ENCODE results near the gene OOSP1.
"Not testable (repeated sequence)": the region's sequence is repeated elsewhere in the genome, so short reads cannot be mapped to it uniquely, and the experiment has no call there.

Gene OOSP1

DNA sequence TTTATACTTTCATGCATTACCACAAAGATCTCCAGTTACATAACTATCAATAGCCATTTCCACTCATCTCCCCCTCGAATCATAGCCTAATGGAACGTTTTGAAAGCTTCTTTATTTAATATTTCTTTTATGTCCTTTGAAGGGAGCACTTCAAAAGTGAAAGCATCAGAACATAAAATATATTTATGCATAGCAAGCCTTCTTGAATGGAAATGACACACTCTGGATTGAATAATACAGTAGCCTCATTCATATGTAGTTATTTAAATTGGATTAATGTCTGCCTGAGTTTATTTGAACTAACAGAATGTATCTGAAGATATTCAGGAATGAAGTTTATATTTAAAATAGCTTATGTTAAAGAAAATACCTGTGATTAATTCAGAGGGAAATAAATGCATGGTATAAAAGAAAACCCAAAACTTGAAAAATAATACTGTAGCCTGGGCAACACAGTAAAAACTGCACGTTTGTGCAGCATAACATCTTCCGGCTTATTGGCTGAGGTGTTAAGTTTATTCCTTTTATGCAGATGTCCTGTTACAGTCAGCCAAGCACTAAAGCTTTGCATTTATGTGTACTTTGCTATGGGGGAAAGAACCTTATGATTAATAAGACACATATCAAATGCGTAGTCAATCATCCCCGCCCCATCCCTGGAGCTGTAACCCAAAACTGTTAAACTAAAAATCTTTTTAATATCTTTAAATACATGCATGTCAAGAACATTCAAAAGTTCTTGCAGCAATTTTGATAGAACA lies 37.7 kb upstream of the OOSP1 start:
- no peak overlapping the region for H3K4me3 ChIP-seq (replicated peaks; ENCODE audit: low read depth, low read length)
- DNase-seq (ENCODE audit: low read depth): no peak
- TF ChIP-seq, protein P1, sequence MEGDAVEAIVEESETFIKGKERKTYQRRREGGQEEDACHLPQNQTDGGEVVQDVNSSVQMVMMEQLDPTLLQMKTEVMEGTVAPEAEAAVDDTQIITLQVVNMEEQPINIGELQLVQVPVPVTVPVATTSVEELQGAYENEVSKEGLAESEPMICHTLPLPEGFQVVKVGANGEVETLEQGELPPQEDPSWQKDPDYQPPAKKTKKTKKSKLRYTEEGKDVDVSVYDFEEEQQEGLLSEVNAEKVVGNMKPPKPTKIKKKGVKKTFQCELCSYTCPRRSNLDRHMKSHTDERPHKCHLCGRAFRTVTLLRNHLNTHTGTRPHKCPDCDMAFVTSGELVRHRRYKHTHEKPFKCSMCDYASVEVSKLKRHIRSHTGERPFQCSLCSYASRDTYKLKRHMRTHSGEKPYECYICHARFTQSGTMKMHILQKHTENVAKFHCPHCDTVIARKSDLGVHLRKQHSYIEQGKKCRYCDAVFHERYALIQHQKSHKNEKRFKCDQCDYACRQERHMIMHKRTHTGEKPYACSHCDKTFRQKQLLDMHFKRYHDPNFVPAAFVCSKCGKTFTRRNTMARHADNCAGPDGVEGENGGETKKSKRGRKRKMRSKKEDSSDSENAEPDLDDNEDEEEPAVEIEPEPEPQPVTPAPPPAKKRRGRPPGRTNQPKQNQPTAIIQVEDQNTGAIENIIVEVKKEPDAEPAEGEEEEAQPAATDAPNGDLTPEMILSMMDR (IDR thresholded peaks at IDR 0.05; ENCODE audit: low read length, missing control alignments): no peak

DNA sequence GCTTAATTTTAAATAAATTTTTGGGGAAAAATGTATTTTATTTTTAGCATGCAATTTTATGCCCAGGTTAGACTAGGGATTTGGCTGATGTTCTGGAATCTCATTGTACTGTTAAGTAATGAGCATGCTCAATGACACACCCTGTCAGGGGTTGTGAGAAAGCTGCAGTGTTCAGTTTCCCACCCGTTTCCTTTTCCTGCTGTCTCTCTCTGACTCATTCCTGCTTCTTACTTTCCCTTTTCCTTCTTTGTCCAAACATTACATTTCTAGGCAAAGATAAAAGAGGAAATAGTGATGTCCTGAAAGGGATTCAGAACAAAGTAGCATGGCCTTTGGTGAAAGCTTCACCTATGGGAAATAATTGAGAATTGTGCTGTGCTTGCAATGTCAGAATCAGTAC lies 36.9 kb upstream of the OOSP1 start:
- H3K4me3 ChIP-seq (replicated peaks; ENCODE audit: low read depth, low read length): peak overlapping the region; percentile 5
- peak; percentile 91 for DNase-seq (ENCODE audit: low read depth)
- TF ChIP-seq, protein P1 (IDR thresholded peaks at IDR 0.05; ENCODE audit: low read length, missing control alignments): no peak

DNA sequence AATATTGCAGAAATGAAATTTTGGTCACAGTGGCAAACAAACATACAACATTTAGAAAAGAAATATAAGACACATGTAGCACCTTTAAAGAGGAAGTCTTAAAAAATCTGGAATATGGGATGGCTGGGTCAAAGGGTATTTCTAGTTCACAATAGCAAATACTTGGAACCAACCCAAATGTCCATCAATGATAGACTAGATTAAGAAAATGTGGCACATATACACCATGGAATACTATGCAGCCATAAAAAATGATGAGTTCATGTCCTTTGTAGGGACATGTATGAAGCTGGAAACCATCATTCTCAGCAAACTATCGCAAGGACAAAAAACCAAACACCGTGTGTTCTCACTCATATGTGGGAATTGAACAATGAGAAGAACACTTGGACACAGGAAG lies 34.7 kb upstream of the OOSP1 start:
- DNase-seq (ENCODE audit: low read depth); H3K4me3 ChIP-seq (replicated peaks; ENCODE audit: low read depth, low read length): not testable (repeated sequence)

DNA sequence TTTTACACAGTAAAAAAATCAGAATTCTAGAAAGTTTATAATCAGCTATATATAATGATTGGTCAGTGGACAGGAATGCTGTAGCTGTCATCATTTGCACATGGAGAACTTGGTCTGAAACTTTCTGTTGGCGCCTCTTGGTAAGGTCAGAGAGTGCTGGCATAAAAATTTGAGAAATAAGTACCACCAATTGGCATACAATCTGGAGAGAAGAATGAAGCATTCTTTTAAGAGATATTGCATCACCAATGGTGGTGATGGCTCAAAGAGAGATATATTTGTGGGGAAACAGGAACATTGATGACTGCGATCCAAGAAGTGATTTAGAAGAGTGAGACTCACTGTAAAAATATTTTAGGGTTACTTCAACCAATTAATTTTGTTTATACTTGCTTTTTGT lies 19.8 kb upstream of the OOSP1 start:
- DNase-seq (ENCODE audit: low read depth): peak; percentile 62
- no peak overlapping the region for H3K4me3 ChIP-seq (replicated peaks; ENCODE audit: low read depth, low read length)
- TF ChIP-seq, protein P1 (IDR thresholded peaks at IDR 0.05; ENCODE audit: low read length, missing control alignments): no peak

GRCh38 chr11:59918987-59919589 lies 19.1 kb upstream of the OOSP1 start:
- TF ChIP-seq, protein P1 (IDR thresholded peaks at IDR 0.05; ENCODE audit: low read length, missing control alignments): peak; percentile 59
- H3K4me3 ChIP-seq (replicated peaks; ENCODE audit: low read depth, low read length): no peak overlapping the region
- DNase-seq (ENCODE audit: low read depth): peak; percentile 75

GRCh38 chr11:59923813-59924212 lies 14.4 kb upstream of the OOSP1 start:
- DNase-seq (ENCODE audit: low read depth): no peak
- no peak overlapping the region for H3K4me3 ChIP-seq (replicated peaks; ENCODE audit: low read depth, low read length)
- TF ChIP-seq, protein P1 (IDR thresholded peaks at IDR 0.05; ENCODE audit: low read length, missing control alignments): no peak

DNA sequence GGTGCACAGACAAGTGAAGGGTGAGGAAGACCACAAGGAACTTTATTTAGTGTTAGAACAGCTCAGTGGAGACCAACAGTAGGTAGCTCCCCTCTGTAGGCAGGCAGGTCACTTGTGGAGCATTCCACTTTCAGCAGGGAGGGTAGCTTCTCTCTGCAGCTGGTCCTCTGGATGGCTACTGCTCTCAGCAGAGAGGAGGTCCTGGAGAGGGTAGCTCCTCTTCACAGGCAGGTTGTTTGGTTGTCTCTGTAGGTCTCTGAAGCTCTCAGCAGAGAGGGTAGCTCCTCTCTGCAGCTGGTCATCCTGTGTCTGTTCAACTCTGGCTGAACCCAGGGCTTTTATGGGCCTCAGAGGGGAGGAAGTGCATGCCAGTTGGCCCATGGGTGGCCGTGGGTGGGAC lies 6.5 kb upstream of the OOSP1 start:
- no peak for DNase-seq (ENCODE audit: low read depth)
- no peak overlapping the region for H3K4me3 ChIP-seq (replicated peaks; ENCODE audit: low read depth, low read length)
- TF ChIP-seq, protein P1 (IDR thresholded peaks at IDR 0.05; ENCODE audit: low read length, missing control alignments): no peak

All from fibroblast of pulmonary artery (primary cell).